Astrocyte of the cerebellum (primary cell): ENCODE data around the gene GABRG2.

Experiments
- DNase-seq: peaks from one replicate; pipeline ENCODE4 v3.0.0-alpha.2; 2011; ENCODE audit warnings: low read depth
- H3K4me3 ChIP-seq: 2 replicates; pipeline ENCODE4 v1.5.1; 2011; ENCODE audit warnings: mild to moderate bottlenecking, low read depth, low read length, moderate library complexity
- CTCF ChIP-seq: IDR thresholded peaks from 2 replicates; pipeline ENCODE4 v1.5.1; 2012; ENCODE audit warnings: low read length, low read depth, moderate library complexity, mild to moderate bottlenecking; ENCODE audit errors: missing control alignments
- in situ Hi-C: cut with HindIII; loops from 2 replicates; pipeline ENCODE4 v1.10.0; 2017; ENCODE audit warnings: low sequenced_read_pairs

The GABRG2 gene

GRCh38 chr5:162119801-162120200 is 52.2 kb downstream of the GABRG2 start:
- H3K4me3 ChIP-seq, result no peak overlapping the region
- no peak for DNase-seq
- in situ Hi-C loops, result no loop called here
- TF ChIP-seq CTCF, result no peak

DNA sequence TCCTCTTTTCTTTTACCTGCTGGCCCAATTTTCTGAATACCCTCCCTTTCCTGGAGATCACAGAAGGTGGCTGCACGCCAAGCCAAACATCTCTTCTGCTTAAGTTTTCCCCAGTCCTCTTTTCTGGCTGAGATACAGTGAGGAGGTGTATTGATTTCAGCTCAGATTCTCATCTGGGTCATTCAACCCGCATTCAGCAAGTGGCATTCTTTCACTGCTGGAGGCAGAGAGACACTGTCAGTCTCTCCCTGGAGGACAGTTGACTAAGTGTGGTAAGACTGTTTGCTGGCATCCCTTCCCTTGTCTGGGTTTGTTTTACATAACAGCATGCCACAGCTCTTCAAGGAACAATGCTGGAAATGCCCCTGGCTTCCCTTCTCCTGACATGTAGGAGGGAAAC is 60.5 kb downstream of the GABRG2 start:
- no peak for TF ChIP-seq CTCF
- H3K4me3 ChIP-seq, result no peak overlapping the region
- in situ Hi-C loops, result no loop called here
- no peak for DNase-seq

DNA sequence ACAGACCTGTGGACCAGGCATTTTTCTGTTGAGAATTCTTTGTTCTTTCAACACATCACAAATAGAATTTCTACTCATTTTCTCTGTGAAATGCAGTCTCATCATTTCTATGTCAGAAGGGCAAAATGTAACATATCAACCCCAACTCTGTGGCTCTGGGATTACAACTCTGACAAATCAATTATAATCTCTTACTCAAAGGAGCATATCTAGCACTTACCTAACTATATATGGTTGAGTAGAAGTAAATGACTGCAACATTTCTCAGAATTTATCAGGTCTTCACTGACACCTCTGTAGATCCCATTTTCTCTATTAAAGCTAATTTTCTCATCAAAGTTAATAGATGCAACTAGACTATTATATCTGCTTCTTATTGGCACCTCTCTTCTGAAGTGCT is 64.8 kb downstream of the GABRG2 start:
- TF ChIP-seq CTCF, result no peak
- in situ Hi-C loops, result no loop called here
- no peak overlapping the region for H3K4me3 ChIP-seq
- no peak for DNase-seq

GRCh38 chr5:162139190-162139589 is 71.6 kb downstream of the GABRG2 start:
- in situ Hi-C loops, result no loop called here
- no peak for DNase-seq
- no peak overlapping the region for H3K4me3 ChIP-seq
- no peak for TF ChIP-seq CTCF

GRCh38 chr5:162154242-162154641 is 86.7 kb downstream of the GABRG2 start:
- in situ Hi-C loops, result no loop called here
- TF ChIP-seq CTCF, result no peak
- no peak for DNase-seq
- no peak overlapping the region for H3K4me3 ChIP-seq

DNA sequence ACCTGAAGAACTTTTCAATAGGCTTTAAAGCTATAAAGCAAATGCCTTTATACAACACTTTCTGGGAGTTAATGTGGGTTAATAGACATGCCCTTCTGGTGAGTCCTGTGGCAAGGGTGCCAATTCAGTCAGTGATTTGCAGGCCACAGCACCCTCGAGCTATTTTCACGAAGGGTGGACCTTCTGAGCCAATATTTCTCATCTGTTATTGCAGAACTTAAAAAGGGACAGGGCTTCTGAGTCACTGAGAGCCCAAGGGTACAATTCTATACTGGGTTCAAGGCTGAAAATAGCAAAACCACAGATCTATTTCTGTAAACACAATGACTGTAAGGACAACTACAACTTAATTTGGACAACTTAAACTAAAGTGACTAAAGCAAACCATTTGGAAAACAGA is 92.8 kb downstream of the GABRG2 start:
- in situ Hi-C loops, result no loop called here
- TF ChIP-seq CTCF, result no peak
- no peak for DNase-seq
- H3K4me3 ChIP-seq, result no peak overlapping the region

- in situ Hi-C loops, result no loop called here
- TF ChIP-seq CTCF, result no peak
- DNase-seq, result no peak
- H3K4me3 ChIP-seq, result no peak overlapping the region
These were observed 96.1 kb downstream of the GABRG2 start for GRCh38 chr5:162163663-162164062.
